HFFc6 (cell line): ENCODE results near the gene SCYL1. TPM values are rescaled to one million over a fixed set of nuclear protein-coding genes. Genes with fewer than 3 reads are reported as not detected.
"Not testable (repeated sequence)": the region's sequence is repeated elsewhere in the genome, so short reads cannot be mapped to it uniquely, and the experiment has no call there.

ENCODE experiments used
- DNase-seq: peaks from one replicate; pipeline ENCODE4 v3.0.0-alpha.2; 2018
- H3K27ac Mint-ChIP-seq: 2 replicates; pipeline ENCODE4 v1.8.0; 2020; ENCODE audit warnings: mild to moderate bottlenecking, mixed read lengths
- H3K27me3 Mint-ChIP-seq: 2 replicates; pipeline ENCODE4 v1.8.0; 2021; ENCODE audit warnings: mild to moderate bottlenecking, moderate library complexity, mixed read lengths; ENCODE audit not compliant: insufficient read depth
- H3K36me3 Mint-ChIP-seq: 2 replicates; pipeline ENCODE4 v1.8.0; 2021; ENCODE audit warnings: low read depth, mixed read lengths
- H3K4me1 Mint-ChIP-seq: 2 replicates; pipeline ENCODE4 v1.8.0; 2020; ENCODE audit warnings: low read depth, mixed read lengths
- H3K4me3 Mint-ChIP-seq: 2 replicates; pipeline ENCODE4 v1.8.0; 2020; ENCODE audit warnings: mild to moderate bottlenecking, moderate library complexity, mixed read lengths
- H3K9me3 Mint-ChIP-seq: 2 replicates; pipeline ENCODE4 v1.8.0; 2020; ENCODE audit warnings: mild to moderate bottlenecking, mixed read lengths
- CTCF ChIP-seq: fragments of 200-600 bp; sonication (generic); IDR thresholded peaks from 2 replicates; pipeline ENCODE4 v1.5.0; 2021; ENCODE audit warnings: antibody characterized with exemption, mild to moderate bottlenecking
- total RNA-seq, 6 experiments: library from RNA; stranded (reverse); fragmentation: NEBNext Ultra II Directional; extraction: Animal tissue kit (Norgen Biotek cat#: 25700); gene quantifications; 2 replicates in 1 of 6; 3 replicates in 5 of 6; pipeline ENCODE4 v1.2.3, GENCODE V29; 2021

Gene SCYL1
- total RNA-seq, 6 experiments from 2014 or later = 120 to 137 (median 126) TPM

GRCh38 chr11:65559951-65560537 is 35.2 kb downstream of the SCYL1 start:
- H3K27me3 Mint-ChIP-seq = no peaks in the 10 kb centered on the region; the same call in 1 of the 2 replicates
- peaks cover 5% of the 10 kb centered on the region; the same call in 1 of the 2 replicates for H3K36me3 Mint-ChIP-seq
- no peak for TF ChIP-seq CTCF
- H3K9me3 Mint-ChIP-seq = no peaks in the 10 kb centered on the region
- H3K4me1 Mint-ChIP-seq = peaks cover 59% of the 10 kb centered on the region
- peak; percentile 65 for DNase-seq
- H3K4me3 Mint-ChIP-seq = peak overlapping the region; percentile 57
- peak overlapping the region; percentile 90 for H3K27ac Mint-ChIP-seq

GRCh38 chr11:65560555-65561418 is 35.9 kb downstream of the SCYL1 start:
- H3K27me3 Mint-ChIP-seq = peaks cover 2% of the 10 kb centered on the region; the same call in 1 of the 2 replicates
- no peak for TF ChIP-seq CTCF
- H3K4me3 Mint-ChIP-seq = peak overlapping the region; percentile 57
- H3K36me3 Mint-ChIP-seq = peaks cover 4% of the 10 kb centered on the region; the same call in 1 of the 2 replicates
- DNase-seq = no peak
- peak overlapping the region; percentile 90 for H3K27ac Mint-ChIP-seq
- H3K9me3 Mint-ChIP-seq = no peaks in the 10 kb centered on the region
- peaks cover 55% of the 10 kb centered on the region for H3K4me1 Mint-ChIP-seq

- Mint-ChIP-seq H3K4me1 (peaks cover 52% of the 10 kb centered on the region), H3K27ac (no peak overlapping the region), H3K27me3 (peaks cover 3% of the 10 kb centered on the region; the same call in 1 of the 2 replicates), H3K4me3 (no peak overlapping the region), H3K36me3 (no peaks in the 10 kb centered on the region), H3K9me3 (no peaks in the 10 kb centered on the region)
- TF ChIP-seq CTCF = no peak
- DNase-seq = no peak
These were observed 37.1 kb downstream of the SCYL1 start for GRCh38 chr11:65562020-65562419.

- Mint-ChIP-seq H3K36me3 (no peaks in the 10 kb centered on the region), H3K27me3 (peaks cover 3% of the 10 kb centered on the region; the same call in 1 of the 2 replicates), H3K4me1 (peaks cover 46% of the 10 kb centered on the region), H3K27ac (no peak overlapping the region), H3K4me3 (no peak overlapping the region), H3K9me3 (no peaks in the 10 kb centered on the region)
- no peak for TF ChIP-seq CTCF
- no peak for DNase-seq
These were observed 37.9 kb downstream of the SCYL1 start for GRCh38 chr11:65562788-65563187.

GRCh38 chr11:65563601-65564000 is 38.7 kb downstream of the SCYL1 start:
- H3K4me3 Mint-ChIP-seq = no peak overlapping the region
- peaks cover 4% of the 10 kb centered on the region; the same call in 1 of the 2 replicates for H3K36me3 Mint-ChIP-seq
- H3K4me1 Mint-ChIP-seq = peaks cover 55% of the 10 kb centered on the region
- no peak for DNase-seq
- peaks cover 3% of the 10 kb centered on the region; the same call in 1 of the 2 replicates for H3K27me3 Mint-ChIP-seq
- H3K27ac Mint-ChIP-seq = no peak overlapping the region
- no peak for TF ChIP-seq CTCF
- H3K9me3 Mint-ChIP-seq = no peaks in the 10 kb centered on the region

GRCh38 chr11:65564879-65565559 is 40.1 kb downstream of the SCYL1 start:
- DNase-seq, H3K4me3 Mint-ChIP-seq, H3K36me3 Mint-ChIP-seq, H3K9me3 Mint-ChIP-seq, H3K27ac Mint-ChIP-seq, H3K27me3 Mint-ChIP-seq: not testable (repeated sequence)
- peaks cover 53% of the 10 kb centered on the region for H3K4me1 Mint-ChIP-seq
